Natural killer cell (primary cell): ENCODE results near the gene SGMS2. TPM values are rescaled to one million over a fixed set of nuclear protein-coding genes. Genes with fewer than 3 reads are reported as not detected.
A peak's percentile ranks its signal among the peaks of the same experiment; 100 is the strongest.

Experiments used
- ATAC-seq, 3 donors: fragments of 150-1000 bp in 2 of 3; fragments of 200-7000 bp in 1 of 3; cut with Tn5 transposase; 1 replicate in 1 of 3; 2 replicates in 2 of 3; pipeline ENCODE4 v1.10.0; 2021; ENCODE audit warnings: mild to moderate bottlenecking in 2 of 3, moderate library complexity in 2 of 3
- DNase-seq, 2 donors: peaks; one replicate each; pipeline versions ENCODE4 v3.0.0 to v3.0.0-alpha.2; 2013 to 2021; ENCODE audit warnings: mixed read lengths in 1 of 2
- H3K27ac ChIP-seq: one replicate; pipeline ENCODE4 v1.5.1; 2013; ENCODE audit warnings: mild to moderate bottlenecking, low read length
- H3K27me3 ChIP-seq: one replicate; pipeline ENCODE4 v1.6.1; 2013; ENCODE audit warnings: low read length; ENCODE audit not compliant: control insufficient read depth, insufficient read depth
- H3K36me3 ChIP-seq: one replicate; pipeline ENCODE4 v1.6.1; 2013; ENCODE audit warnings: low read length; ENCODE audit not compliant: control insufficient read depth, insufficient read depth
- H3K4me1 ChIP-seq: one replicate; pipeline ENCODE4 v1.6.1; 2013; ENCODE audit warnings: low read length; ENCODE audit not compliant: control insufficient read depth, insufficient read depth
- H3K4me3 ChIP-seq: one replicate; pipeline ENCODE4 v1.5.1; 2013; ENCODE audit warnings: low read length
- H3K9me3 ChIP-seq: one replicate; pipeline ENCODE4 v1.6.1; 2013; ENCODE audit warnings: low read length; ENCODE audit not compliant: control insufficient read depth, insufficient read depth
- H3K27ac Mint-ChIP-seq, 2 donors: one replicate each; pipeline ENCODE4 v1.8.0; 2022; ENCODE audit warnings: mild to moderate bottlenecking in 2 of 2, mixed read lengths in 2 of 2, moderate library complexity in 1 of 2
- H3K27me3 Mint-ChIP-seq, 2 donors: one replicate each; pipeline ENCODE4 v1.8.0; 2022; ENCODE audit warnings: low read depth in 2 of 2, mixed read lengths in 2 of 2
- H3K36me3 Mint-ChIP-seq: one replicate; pipeline ENCODE4 v1.8.0; 2022; ENCODE audit warnings: mixed read lengths
- H3K4me1 Mint-ChIP-seq, 2 donors: one replicate each; pipeline ENCODE4 v1.8.0; 2022; ENCODE audit warnings: mixed read lengths in 2 of 2
- H3K4me3 Mint-ChIP-seq: one replicate; pipeline ENCODE4 v1.8.0; 2022; ENCODE audit warnings: mild to moderate bottlenecking, moderate library complexity, mixed read lengths
- H3K9me3 Mint-ChIP-seq, 2 donors: one replicate each; pipeline ENCODE4 v1.8.0; 2022; ENCODE audit warnings: mixed read lengths in 2 of 2
- CTCF ChIP-seq: fragments of 200-600 bp; IDR thresholded peaks from one replicate; pipeline ENCODE4 v1.8.0; 2022; ENCODE audit warnings: antibody characterized with exemption
- WGBS: methylation state at CpG from one replicate; pipeline ENCODE4 v1.1.7; 2013; ENCODE audit warnings: missing lambda C conversion rate; ENCODE audit not compliant: insufficient coverage; 5-methylcytosine and 5-hydroxymethylcytosine counted together
- intact Hi-C: fragments of 100-400 bp; cut with micrococcal nuclease; formaldehyde crosslinking; loops from one replicate; pipeline ENCODE4 v1.14.2; 2022
- total RNA-seq, 4 donors: library from RNA; stranded (reverse); fragments of 120-200 nt in 1 of 4; gene quantifications; one replicate each; pipeline versions ENCODE4 v1.2.3 to v1.2.4, GENCODE V29; 2013 to 2022

The SGMS2 gene
- total RNA-seq, 3 donors from 2014 or later (not counting 1 experiment from before 2014, with no cell fraction given), result 0.16 to 0.98 (median 0.54) TPM

GRCh38 chr4:107814758-107815157 lies 10.0 kb upstream of the SGMS2 start:
- DNase-seq (no peak), ATAC-seq (no peak)
- no peaks in the 10 kb centered on the region for H3K4me1 ChIP-seq
- H3K27ac ChIP-seq, result no peak overlapping the region
- TF ChIP-seq CTCF, result no peak
- intact Hi-C loops, result no loop called here
- Mint-ChIP-seq H3K27ac (no peak overlapping the region), H3K36me3 (no peaks in the 10 kb centered on the region), H3K4me3 (no peak overlapping the region), H3K9me3 (no peaks in the 10 kb centered on the region), H3K27me3 (peaks cover 0 to 5% of the 10 kb centered on the region in 2 donors), H3K4me1 (peaks cover 7 to 8% of the 10 kb centered on the region in 2 donors)
- no peaks in the 10 kb centered on the region for H3K36me3 ChIP-seq
- no peak overlapping the region for H3K4me3 ChIP-seq
- no peaks in the 10 kb centered on the region for H3K9me3 ChIP-seq
- WGBS, result 44% methylated on average over 1 of the region's 1 CpG
- H3K27me3 ChIP-seq, result no peaks in the 10 kb centered on the region

GRCh38 chr4:107815158-107815557 lies 9.6 kb upstream of the SGMS2 start:
- no peak for ATAC-seq
- peaks cover 7 to 8% of the 10 kb centered on the region in 2 donors for H3K4me1 Mint-ChIP-seq
- H3K27ac Mint-ChIP-seq, result no peak overlapping the region
- H3K4me3 ChIP-seq, result no peak overlapping the region
- 10% methylated on average over 1 of the region's 1 CpG for WGBS
- DNase-seq, result no peak
- no peaks in the 10 kb centered on the region for H3K27me3 ChIP-seq
- no peaks in the 10 kb centered on the region for H3K9me3 Mint-ChIP-seq
- intact Hi-C loops, result no loop called here
- TF ChIP-seq CTCF, result no peak
- no peaks in the 10 kb centered on the region for H3K9me3 ChIP-seq
- no peaks in the 10 kb centered on the region for H3K4me1 ChIP-seq
- no peak overlapping the region for H3K4me3 Mint-ChIP-seq
- H3K27me3 Mint-ChIP-seq, result peaks cover 0 to 6% of the 10 kb centered on the region in 2 donors
- H3K36me3 ChIP-seq, result no peaks in the 10 kb centered on the region
- no peak overlapping the region for H3K27ac ChIP-seq
- H3K36me3 Mint-ChIP-seq, result no peaks in the 10 kb centered on the region

- Histone ChIP-seq H3K4me3 (no peak overlapping the region), H3K9me3 (no peaks in the 10 kb centered on the region), H3K27me3 (peaks cover 2% of the 10 kb centered on the region), H3K4me1 (no peaks in the 10 kb centered on the region), H3K36me3 (no peaks in the 10 kb centered on the region), H3K27ac (no peak overlapping the region)
- ATAC-seq, result peak in 2 of 3 donors; percentile 15 to 46
- Mint-ChIP-seq H3K36me3 (no peaks in the 10 kb centered on the region), H3K9me3 (no peaks in the 10 kb centered on the region), H3K4me3 (no peak overlapping the region), H3K27me3 (peaks cover 5 to 8% of the 10 kb centered on the region in 2 donors), H3K4me1 (peaks cover 7 to 8% of the 10 kb centered on the region in 2 donors), H3K27ac (no peak overlapping the region)
- no peak for DNase-seq
- no peak for TF ChIP-seq CTCF
- 85% methylated on average over 3 of the region's 3 CpGs for whole genome bisulfite sequencing
- intact Hi-C loops, result no loop called here
These were observed 6.3 kb upstream of the SGMS2 start for GRCh38 chr4:107818301-107818910.

GRCh38 chr4:107823870-107824349 lies 822 bp upstream of the SGMS2 start:
- peak overlapping the region; percentile 2 for H3K4me3 Mint-ChIP-seq
- H3K4me1 Mint-ChIP-seq, result peaks cover 8 to 16% of the 10 kb centered on the region in 2 donors
- H3K9me3 Mint-ChIP-seq, result no peaks in the 10 kb centered on the region
- intact Hi-C loops, result no loop called here
- no peak for ATAC-seq
- no peaks in the 10 kb centered on the region for H3K9me3 ChIP-seq
- H3K27me3 Mint-ChIP-seq, result peaks cover 30 to 39% of the 10 kb centered on the region in 2 donors
- H3K27ac Mint-ChIP-seq, result no peak overlapping the region
- no peak overlapping the region for H3K27ac ChIP-seq
- no peaks in the 10 kb centered on the region for H3K36me3 ChIP-seq
- H3K4me1 ChIP-seq, result peaks cover 16% of the 10 kb centered on the region
- TF ChIP-seq CTCF, result no peak
- no peaks in the 10 kb centered on the region for H3K36me3 Mint-ChIP-seq
- peaks cover 4% of the 10 kb centered on the region for H3K27me3 ChIP-seq
- no peak for DNase-seq
- peak overlapping the region; percentile 17 for H3K4me3 ChIP-seq
- WGBS, result 68% methylated on average over 11 of the region's 11 CpGs
